Right atrium auricular region (tissue), 2 donors: ENCODE data around the gene EFNA1. TPM values are rescaled to one million over a fixed set of nuclear protein-coding genes. Genes with fewer than 3 reads are reported as not detected.
A peak's percentile ranks its signal among the peaks of the same experiment; 100 is the strongest.
"Not testable (repeated sequence)": the region's sequence is repeated elsewhere in the genome, so short reads cannot be mapped to it uniquely, and the experiment has no call there.

Experiments used
- DNase-seq: peaks from one replicate; pipeline ENCODE4 v3.0.0-alpha.2; 2019; ENCODE audit warnings: low spot score
- H3K27ac ChIP-seq, 2 donors: fragments of 200-600 bp; sonication (generic); 1 replicate in 1 of 2; 2 replicates in 1 of 2; pipeline ENCODE4 v1.5.1; 2016 to 2019
- H3K27me3 ChIP-seq, 2 donors: fragments of 200-600 bp; sonication (generic); one replicate each; pipeline versions ENCODE4 v1.5.1 to v1.6.0; 2017 to 2019
- H3K36me3 ChIP-seq: fragments of 200-600 bp; sonication (generic); one replicate; pipeline ENCODE4 v1.5.1; 2016
- H3K4me1 ChIP-seq, 2 donors: fragments of 200-600 bp; sonication (generic); one replicate each; pipeline versions ENCODE4 v1.5.1 to v1.6.0; 2017 to 2019
- H3K4me3 ChIP-seq, 2 donors: fragments of 200-600 bp; sonication (generic); 1 replicate in 1 of 2; 2 replicates in 1 of 2; pipeline ENCODE4 v1.5.1; 2017 to 2019; ENCODE audit warnings: mild to moderate bottlenecking in 1 of 2, moderate library complexity in 1 of 2
- H3K9me3 ChIP-seq, 2 donors: fragments of 200-600 bp; sonication (generic); one replicate each; pipeline ENCODE4 v1.5.1; 2019
- CTCF ChIP-seq, 2 donors: fragments of 200-600 bp; sonication (generic); IDR thresholded peaks; one replicate each; pipeline ENCODE4 v1.5.1; 2019; ENCODE audit warnings: antibody characterized with exemption in 2 of 2
- total RNA-seq, 2 donors: library from RNA; depleted of rRNA; stranded (reverse); fragments of >200 nt; gene quantifications; one replicate each; pipeline ENCODE4 v1.1.0, GENCODE V29; 2016

Gene EFNA1
- total RNA-seq, 2 donors from 2014 or later = 24.8 to 41.4 TPM

- no peak overlapping the region for H3K4me3 ChIP-seq
- peak overlapping the region; percentile 97 to 99 for H3K27ac ChIP-seq
- DNase-seq = no peak
- H3K9me3 ChIP-seq = no peaks in the 10 kb centered on the region
- H3K27me3 ChIP-seq = no peaks in the 10 kb centered on the region
- peaks cover 25% of the 10 kb centered on the region for H3K36me3 ChIP-seq
- peaks cover 0 to 60% of the 10 kb centered on the region in 2 donors for H3K4me1 ChIP-seq
- no peak for TF ChIP-seq CTCF (IDR thresholded peaks at IDR 0.05)
These were observed 9.7 kb downstream of the EFNA1 start for GRCh38 chr1:155137154-155137949.

- peak within 1 kb of the TSS; percentile 85 to 91 for H3K27ac ChIP-seq
- H3K36me3 ChIP-seq = no peaks in the 10 kb centered on the region
- TF ChIP-seq CTCF (IDR thresholded peaks at IDR 0.05) = peak in 1 of 2 donors; percentile 13
- DNase-seq = peak; percentile 90
- H3K27me3 ChIP-seq = no peaks in the 10 kb centered on the region
- peak within 1 kb of the TSS; percentile 70 to 86 for H3K4me3 ChIP-seq
- peaks cover 0 to 37% of the 10 kb centered on the region in 2 donors for H3K4me1 ChIP-seq
- no peaks in the 10 kb centered on the region for H3K9me3 ChIP-seq
These were observed 12.4 kb downstream of the EFNA1 start, which contains the start of gene DPM3 for GRCh38 chr1:155139895-155140629. Gene DPM3 (minus strand): TSS chr1:155140531. CDS start chr1:155140240, 291 bp downstream.

GRCh38 chr1:155140630-155140953, 12.9 kb downstream of the EFNA1 start:
- H3K27me3 ChIP-seq = no peaks in the 10 kb centered on the region
- H3K4me1 ChIP-seq = peaks cover 0 to 33% of the 10 kb centered on the region in 2 donors
- no peak for DNase-seq
- H3K9me3 ChIP-seq = no peaks in the 10 kb centered on the region
- peak overlapping the region; percentile 85 to 91 for H3K27ac ChIP-seq
- H3K4me3 ChIP-seq = peak overlapping the region; percentile 70 to 86
- TF ChIP-seq CTCF (IDR thresholded peaks at IDR 0.05) = no peak
- H3K36me3 ChIP-seq = no peaks in the 10 kb centered on the region

GRCh38 chr1:155141749-155142148, 14.1 kb downstream of the EFNA1 start:
- Histone ChIP-seq H3K36me3 (no peaks in the 10 kb centered on the region), H3K4me1 (peaks cover 0 to 28% of the 10 kb centered on the region in 2 donors), H3K9me3 (no peaks in the 10 kb centered on the region), H3K27me3 (no peaks in the 10 kb centered on the region), H3K4me3 (no peak overlapping the region), H3K27ac (no peak overlapping the region)
- no peak for TF ChIP-seq CTCF (IDR thresholded peaks at IDR 0.05)
- DNase-seq = no peak

- H3K4me1 ChIP-seq = no peaks in the 10 kb centered on the region
- H3K9me3 ChIP-seq = no peaks in the 10 kb centered on the region
These were observed 17.8 kb downstream of the EFNA1 start for GRCh38 chr1:155145491-155145890.

GRCh38 chr1:155155996-155156643, 28.4 kb downstream of the EFNA1 start:
- not testable (repeated sequence) for H3K27ac ChIP-seq, H3K4me1 ChIP-seq, H3K4me3 ChIP-seq, H3K36me3 ChIP-seq, H3K27me3 ChIP-seq, H3K9me3 ChIP-seq, DNase-seq

More at GRCh38 chr1:155145491-155145890, 17.8 kb downstream of the EFNA1 start:
- no peak overlapping the region for H3K4me3 ChIP-seq
- no peak overlapping the region for H3K27ac ChIP-seq
- no peaks in the 10 kb centered on the region for H3K27me3 ChIP-seq
- H3K36me3 ChIP-seq = no peaks in the 10 kb centered on the region
- no peak for DNase-seq
- no peak for TF ChIP-seq CTCF (IDR thresholded peaks at IDR 0.05)
